Fibroblast of skin of scalp (primary cell): ENCODE measurements around the gene DCAF6.

Source experiments
- DNase-seq: peaks from one replicate; pipeline ENCODE4 v3.0.0-alpha.2; 2013

Gene DCAF6

GRCh38 chr1:168087696-168088095, 151.2 kb downstream of the DCAF6 start:
- DNase-seq: no peak

GRCh38 chr1:168088511-168089325, 152.2 kb downstream of the DCAF6 start:
- no peak for DNase-seq

DNA sequence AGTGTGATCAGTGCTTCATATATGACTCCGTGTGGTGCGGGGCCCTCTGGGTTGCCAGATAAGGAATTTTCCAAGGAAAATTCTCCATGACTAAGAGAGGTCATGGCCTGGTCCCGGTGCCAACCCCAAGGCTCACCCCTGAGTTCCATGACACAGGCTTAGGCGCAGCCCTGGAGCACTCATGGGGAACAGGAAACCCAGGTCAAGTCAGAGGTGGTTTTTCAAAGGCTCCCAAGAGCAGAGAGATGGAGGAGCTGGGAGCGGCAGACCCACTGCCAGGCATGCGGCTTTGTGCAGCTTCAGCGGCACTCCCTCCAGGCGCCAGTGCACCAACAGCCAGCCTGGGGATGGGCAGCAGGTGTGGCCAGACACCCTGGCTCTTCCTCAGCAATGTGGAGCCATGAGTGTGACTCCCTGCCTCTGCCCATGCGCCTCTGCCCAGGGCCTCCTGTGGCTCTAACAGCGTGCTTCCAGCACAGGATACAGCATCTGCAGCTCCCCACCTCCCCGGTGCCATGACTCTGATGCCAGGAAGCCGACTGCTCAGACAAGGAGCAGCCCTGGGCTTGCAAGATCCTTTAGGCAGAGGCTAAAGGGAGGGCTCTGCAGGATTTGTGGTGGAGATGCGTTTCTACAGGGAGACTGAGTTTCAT, 153.0 kb downstream of the DCAF6 start:
- no peak for DNase-seq

DNA sequence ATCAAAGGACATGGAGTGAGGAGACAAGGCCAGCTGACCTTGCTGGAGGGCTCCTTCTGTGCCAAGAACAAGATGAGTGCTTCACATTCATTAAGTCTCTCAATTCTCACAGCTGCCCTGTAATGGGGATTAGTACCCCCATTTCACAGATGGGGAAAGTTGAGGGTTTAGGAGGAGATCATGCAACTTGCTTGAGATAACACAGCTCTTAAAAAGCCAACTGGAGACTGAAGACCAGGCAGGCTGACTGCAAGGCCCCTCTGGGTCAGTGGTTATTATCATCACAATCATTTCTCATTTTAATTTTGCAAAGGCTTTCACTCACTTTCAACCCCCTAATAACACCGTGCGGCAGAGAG, 153.5 kb downstream of the DCAF6 start:
- no peak for DNase-seq

- no peak for DNase-seq
Measured at GRCh38 chr1:168090395-168090794, 153.9 kb downstream of the DCAF6 start.

DNA sequence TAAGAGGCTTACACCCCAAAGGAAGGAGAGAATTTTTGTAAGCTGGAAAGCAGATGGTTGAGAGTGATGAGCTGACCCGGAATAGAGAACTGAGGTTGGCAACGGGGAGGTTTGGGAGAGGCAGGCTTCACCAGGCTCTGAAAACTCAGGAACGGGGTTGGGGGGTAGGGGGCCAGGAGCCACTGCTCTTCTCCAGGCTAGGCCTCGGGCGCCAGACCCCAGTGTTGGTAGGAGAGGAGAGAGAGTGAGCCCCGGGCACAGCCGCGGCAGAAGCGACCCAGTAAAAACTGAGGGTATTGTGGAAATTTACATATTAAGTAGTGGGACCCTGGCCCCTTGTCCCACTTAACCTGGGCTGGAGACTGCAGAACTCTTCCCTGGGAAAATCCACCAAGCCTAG, 154.6 kb downstream of the DCAF6 start:
- no peak for DNase-seq

GRCh38 chr1:168091720-168092550, 155.5 kb downstream of the DCAF6 start:
- DNase-seq: no peak

GRCh38 chr1:168092566-168093355, 156.3 kb downstream of the DCAF6 start:
- DNase-seq: peak; percentile 36

- DNase-seq: no peak
Measured at GRCh38 chr1:168093616-168094015, 157.1 kb downstream of the DCAF6 start.

- no peak for DNase-seq
Measured at GRCh38 chr1:168095476-168095875, 159.0 kb downstream of the DCAF6 start.

DNA sequence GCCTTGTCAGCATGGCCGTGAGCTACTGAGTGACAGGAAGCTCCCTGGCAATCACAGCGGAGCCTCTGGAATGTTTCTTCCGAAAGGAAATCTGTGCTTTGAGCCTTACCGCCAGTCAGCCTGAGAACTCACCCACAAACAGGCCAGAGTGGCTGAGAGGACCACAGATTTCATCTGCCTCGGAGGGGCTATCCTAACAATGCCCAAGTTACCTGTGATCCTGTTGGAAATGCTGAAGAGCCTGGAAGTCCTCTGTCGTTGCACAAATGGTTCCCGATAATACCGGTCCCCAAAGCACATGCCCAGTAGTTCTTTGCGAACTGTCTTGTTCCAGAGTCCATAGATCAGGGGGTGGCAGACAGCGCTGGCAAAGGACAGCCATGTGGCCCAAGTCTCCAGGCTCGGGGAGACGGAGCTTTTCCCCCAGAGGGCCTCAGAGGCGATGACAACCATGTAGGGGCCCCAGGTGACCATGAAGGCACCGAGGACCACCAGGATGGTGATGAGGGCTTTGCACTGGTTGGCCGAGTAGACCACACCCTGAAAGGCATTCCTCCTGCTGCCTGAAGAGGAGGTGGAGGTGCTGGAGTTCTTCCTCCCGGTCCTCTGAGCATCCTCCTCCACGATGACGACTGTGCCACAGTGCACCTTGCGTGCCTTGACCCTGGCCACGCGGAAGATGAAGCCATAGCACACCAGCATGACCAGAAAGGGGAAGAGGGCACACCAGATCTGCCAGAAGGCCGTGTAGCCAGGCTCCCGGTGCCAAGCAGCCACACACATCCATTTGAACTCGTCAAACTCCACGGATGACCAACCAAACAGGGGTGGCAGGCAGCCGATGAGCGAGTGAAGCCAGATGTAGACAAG, 160.0 kb downstream of the DCAF6 start:
- no peak for DNase-seq

DNA sequence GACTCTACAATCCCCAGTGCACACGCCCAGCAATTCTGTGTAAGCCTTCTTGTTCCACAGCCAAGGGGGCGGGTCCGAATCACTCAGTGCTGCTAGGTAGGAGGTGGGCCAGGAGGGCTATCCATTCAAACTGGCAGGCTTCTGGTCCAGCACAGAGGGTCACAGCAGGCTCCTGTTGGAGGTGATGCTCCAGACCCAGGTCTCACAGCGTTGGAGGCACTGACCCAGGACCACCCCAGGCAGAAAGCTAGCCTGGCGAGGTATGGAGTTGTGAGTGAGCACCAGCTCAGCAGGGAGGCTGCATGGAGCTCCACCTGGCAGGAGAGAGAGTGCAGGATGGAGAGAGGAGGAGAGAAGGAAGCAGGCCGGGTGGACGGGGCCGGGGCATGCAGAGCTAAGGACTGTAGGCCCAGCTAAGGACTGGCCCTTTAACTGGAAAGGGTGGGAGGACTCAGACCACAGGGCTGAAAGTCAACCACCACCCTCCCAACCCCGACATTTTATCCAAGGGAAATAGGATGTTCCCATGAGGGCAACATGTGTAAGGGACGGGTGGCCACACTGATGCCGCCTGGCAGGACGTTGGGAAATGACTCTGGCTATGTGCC, 161.5 kb downstream of the DCAF6 start:
- no peak for DNase-seq

GRCh38 chr1:168098534-168099320, 162.2 kb downstream of the DCAF6 start:
- DNase-seq: no peak

GRCh38 chr1:168099337-168099801, 162.9 kb downstream of the DCAF6 start:
- no peak for DNase-seq

DNA sequence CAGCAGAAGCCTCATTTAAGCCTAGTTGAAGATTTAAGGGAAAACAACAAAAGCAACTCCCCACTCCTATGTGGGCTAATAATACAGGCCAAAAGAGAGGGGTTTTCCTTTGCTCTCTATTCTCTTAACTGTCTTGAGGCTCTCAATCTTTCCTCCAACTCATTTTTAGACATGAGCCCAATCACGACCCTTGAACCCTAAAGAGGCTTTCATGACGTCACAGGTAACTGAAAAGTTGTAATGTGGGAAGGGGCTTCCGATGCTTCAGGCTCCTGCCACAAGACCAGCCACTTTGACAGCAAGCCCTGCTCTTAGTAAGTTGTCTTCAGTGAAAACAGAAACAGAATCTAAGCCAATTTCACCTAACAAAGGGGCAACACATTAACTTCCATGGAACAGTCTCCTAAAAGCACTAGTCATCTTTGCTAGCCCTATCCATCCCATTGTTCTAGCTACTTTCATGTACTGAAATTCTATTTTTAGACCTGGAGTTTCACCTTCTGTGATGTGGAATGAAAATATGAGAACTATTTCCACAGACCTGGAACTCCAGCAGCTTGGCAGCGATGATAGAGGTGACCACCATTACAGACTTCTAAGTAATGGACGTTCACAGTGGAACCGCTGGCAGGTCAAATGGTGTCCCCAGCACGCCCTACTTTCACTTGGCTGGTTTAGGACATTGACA, 164.0 kb downstream of the DCAF6 start:
- no peak for DNase-seq

GRCh38 chr1:168101336-168101735, 164.9 kb downstream of the DCAF6 start:
- DNase-seq: no peak

DNA sequence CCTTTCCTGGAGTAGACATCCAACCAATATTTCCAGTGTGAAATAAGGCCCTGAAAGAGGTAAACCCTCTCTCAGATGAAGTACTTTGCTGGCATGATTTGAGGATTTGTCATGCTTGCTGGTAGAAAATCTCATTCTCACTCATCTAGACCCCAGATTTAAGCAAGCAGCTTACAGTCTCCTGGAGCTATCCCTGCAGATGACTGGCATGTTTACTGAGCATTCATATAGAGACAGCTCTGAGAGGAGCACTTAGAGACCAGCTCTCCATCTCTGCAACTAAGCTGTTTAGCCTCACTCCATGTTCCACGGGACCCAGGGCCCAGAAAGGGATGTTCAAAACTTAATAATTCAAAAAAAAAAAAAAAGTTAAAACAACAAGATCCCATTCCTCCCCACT, 166.0 kb downstream of the DCAF6 start:
- no peak for DNase-seq

DNA sequence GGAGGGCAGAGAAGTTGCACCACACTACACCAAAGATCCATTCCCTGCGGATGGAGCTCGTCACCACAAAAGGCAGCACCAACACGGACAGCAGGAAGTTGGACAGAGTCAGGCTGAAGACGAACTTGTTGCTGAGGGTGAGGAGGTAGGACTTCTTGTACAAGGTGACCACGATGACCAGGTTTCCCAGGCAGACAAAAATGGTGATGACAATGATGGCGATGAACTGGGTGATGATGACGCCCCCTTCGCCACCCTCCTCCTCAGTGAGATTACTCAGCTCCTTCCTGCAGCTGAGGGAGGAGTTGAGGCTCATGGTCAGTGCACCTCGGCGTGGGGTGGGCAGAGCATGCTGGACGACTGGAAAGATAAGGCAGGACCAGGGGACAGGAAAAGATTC, 168.1 kb downstream of the DCAF6 start:
- no peak for DNase-seq

- DNase-seq: no peak
Measured at GRCh38 chr1:168105846-168106245, 169.4 kb downstream of the DCAF6 start.

DNA sequence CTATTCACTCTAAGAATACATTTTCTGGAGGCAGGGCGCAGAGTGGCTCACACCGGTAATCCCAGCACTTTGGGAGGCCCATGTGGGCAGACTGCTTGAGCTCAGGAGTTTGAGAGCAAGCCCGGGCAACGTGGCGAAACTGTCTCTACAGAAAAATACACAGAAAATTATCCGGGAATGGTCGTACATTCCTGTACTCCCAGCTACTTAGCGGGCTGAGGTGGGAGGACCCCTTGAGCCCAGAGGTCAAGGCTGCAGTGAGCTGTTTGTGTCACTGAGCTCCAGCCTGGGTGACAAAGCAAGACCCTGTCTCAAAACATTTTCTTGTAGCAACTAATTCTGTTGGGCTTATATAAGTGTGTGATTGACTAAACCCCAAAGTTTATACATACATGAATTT, 169.8 kb downstream of the DCAF6 start:
- no peak for DNase-seq
